Stimulated activated CD8-positive, alpha-beta memory T cell treated with anti-CD3 and anti-CD28 coated beads, Interleukin-4, amount 100 ng/mL, for 24 hours (primary cell): ENCODE data around the gene USP21.

Experiments used
- DNase-seq: peaks from one replicate; pipeline ENCODE4 v3.0.0-alpha.2; 2020; ENCODE audit warnings: low read depth

The USP21 gene

GRCh38 chr1:161193561-161194235 is 34.4 kb downstream of the USP21 start:
- no peak for DNase-seq

GRCh38 chr1:161195171-161195570 is 35.9 kb downstream of the USP21 start:
- DNase-seq = no peak

DNA sequence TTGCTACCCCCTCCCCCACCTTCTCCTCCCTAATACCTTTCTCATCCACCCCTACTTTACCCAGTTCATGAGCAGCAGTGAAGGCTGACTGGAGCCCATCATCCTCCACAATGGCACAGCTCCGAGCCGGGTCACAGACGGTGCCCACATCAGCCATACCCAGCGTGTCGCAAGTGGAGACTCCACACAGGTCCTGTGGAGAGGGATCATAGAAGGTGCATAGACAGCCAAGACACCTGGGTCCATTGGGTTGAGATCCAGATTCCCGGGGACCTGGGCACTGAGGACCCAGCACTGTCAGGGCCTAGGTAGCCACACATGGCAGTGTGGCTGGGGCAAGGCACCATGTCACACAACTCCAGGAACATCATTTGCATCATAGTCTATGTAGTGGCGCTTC is 36.8 kb downstream of the USP21 start:
- DNase-seq = no peak

DNA sequence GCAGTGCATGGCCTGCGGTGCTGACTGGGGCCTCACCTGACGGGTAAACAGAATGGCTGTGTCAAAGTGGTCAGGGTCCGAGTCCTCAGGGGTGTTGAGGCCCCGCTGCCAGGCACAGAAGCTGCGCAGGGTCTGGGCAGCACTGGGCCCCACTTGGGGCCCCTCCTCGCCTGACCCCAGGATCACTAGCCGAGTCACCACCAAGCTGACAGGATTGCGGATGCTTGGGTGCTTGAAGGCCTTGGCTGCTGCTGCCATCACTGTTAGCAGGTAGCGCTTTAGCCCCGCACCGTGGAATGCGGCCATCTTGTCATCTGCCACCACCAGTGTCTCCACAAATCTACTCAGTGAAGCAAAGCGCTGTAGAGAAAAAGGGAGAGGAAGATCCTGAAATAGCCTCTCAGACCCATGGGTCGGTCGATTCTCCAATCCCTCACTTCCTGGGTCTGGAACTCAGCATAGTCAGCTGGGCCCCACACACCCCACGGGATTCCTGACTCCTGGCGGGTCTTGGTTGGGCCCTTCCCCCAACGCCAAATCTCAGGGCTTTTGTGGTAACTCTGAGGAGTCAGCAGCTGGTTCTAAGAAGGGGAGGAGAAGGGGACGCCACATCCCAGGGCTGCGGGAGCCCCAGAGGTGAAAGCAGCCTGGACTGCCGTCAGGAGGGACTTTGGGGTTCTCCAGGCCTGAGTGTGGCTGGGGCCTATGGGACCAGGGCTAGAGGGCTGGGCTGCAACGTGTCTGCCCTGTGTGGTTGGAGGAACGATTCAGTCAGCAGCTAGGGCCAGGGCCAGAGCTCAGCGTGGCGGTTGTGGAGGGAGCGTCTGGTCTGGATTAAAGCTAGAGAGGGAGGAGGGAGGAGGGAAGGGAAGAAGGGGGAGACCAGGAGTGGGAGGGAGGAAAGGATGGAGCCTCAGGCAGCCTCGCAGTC is 37.5 kb downstream of the USP21 start:
- no peak for DNase-seq

- no peak for DNase-seq
Observed at GRCh38 chr1:161197560-161198193, 38.4 kb downstream of the USP21 start.

GRCh38 chr1:161198194-161198896 is 39.0 kb downstream of the USP21 start:
- no peak for DNase-seq

DNA sequence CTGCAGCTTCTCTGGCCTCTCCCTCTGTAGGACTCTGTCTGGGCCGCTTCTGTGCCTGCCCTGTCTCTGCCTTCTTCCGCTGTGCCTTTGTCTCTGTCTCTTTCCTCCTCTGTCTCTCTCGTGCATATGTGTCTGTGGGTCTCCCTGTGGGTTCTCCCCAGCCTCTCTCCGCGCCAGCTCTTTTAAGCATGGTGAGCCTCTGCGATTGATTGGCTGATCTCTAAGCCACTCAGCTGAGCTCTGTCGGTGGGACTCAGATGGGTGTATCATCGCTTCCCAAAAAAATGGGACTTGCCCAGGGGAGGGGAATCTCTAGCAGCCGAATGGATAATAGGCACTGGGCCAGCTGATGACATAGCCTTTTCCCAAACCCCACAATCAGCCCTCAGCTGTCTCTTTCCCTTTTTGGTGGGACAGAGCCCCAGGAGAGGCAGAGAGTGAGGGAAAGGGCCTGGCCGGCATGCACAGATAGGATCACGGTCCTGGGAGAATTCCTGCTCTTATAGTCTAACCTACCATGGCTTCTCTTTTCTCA is 39.7 kb downstream of the USP21 start, which contains the start of gene ADAMTS4:
TSS of gene ADAMTS4 (minus strand) at position 158 of the 535 bp plus-strand sequence. CDS start 427 bp downstream, outside the sequence.
- no peak for DNase-seq

GRCh38 chr1:161199506-161200139 is 40.3 kb downstream of the USP21 start:
- DNase-seq = no peak

GRCh38 chr1:161200421-161200991 is 41.2 kb downstream of the USP21 start:
- DNase-seq = no peak

DNA sequence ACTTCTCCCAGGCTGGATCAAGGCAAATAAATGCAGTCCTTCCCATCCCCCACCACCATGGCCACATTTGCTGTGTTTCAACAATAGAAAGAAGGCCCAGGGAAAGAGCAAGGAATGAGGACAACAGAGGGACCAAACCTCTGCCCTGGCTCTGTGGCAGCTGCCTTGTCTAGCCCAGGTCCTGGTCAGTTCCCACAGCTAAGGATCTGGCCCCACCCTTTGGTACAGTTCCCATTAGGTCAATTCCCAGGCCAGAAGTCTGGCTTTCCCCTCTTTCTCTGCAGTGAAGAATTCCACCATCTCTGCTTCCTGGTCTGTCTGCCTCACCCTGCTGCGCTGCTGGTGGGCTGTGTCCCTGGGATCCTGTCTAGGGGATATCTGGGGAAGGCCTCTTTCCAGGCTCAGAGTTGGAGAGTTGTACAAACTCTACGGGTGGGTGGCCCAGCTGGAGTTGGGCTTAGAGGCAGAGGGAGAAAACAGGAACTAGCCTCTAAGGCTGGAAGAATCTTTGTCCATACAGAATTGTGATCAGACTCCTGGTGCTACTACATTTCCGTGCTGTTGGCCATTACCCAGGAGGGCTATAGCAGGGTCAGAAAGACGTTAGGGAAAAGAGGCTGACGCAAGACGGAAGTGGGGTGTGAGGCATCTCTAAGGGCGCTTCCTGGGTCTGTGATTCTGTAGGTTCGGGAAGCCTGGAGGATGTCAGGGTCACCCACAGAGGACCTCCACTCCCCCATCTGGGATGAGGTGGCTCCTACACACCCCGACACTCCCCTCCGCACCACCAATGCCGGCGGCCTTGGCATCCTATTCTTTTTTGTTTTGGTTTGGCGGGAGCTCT is 41.9 kb downstream of the USP21 start:
- no peak for DNase-seq

GRCh38 chr1:161201836-161202712 is 42.8 kb downstream of the USP21 start, which contains the start of gene NDUFS2:
TSS of gene NDUFS2 (plus strand) at chr1:161202367. CDS start at chr1:161202386, 19 bp downstream.
- DNase-seq = peak; percentile 93

GRCh38 chr1:161206411-161207140 is 47.3 kb downstream of the USP21 start:
- DNase-seq = no peak

DNA sequence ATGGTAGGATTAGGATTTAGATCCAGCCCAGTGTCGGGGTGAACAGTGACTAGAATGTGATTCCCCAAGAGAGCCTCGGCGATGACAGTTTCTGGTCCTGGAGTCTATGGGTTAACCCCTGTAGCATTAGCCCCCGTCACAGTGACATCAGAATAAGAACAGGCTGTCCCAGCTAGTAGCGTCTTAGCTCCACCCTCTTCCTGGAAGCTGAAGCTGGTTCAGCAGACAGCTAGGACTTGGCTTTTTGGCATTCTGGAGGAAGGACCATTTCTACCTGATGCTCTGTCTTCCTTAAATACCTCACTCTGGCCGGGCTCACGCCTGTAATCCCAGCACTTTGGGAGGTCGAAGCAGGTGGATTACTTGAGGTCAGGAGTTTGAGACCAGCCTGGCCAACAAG is 47.9 kb downstream of the USP21 start:
- DNase-seq = no peak

DNA sequence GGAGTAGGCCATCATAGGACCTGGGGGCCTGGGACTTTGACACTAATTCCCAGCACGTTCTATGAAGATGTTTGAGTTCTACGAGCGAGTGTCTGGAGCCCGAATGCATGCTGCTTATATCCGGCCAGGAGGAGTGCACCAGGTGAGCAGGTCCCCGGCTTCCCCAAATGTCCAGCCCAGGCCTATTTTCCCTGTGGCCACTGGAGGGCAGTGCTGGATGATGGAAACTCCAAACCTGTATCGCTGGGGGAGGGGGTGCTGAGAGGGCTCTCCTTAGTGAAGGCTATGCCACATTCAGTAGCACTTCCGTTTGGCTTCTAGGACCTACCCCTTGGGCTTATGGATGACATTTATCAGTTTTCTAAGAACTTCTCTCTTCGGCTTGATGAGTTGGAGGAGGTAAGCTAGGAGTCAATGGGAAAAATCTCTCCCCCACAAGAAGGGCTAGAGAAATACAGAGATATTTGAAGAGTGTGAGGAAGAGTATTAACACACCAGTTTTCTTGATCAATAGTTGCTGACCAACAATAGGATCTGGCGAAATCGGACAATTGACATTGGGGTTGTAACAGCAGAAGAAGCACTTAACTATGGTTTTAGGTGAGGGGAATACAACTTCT is 50.6 kb downstream of the USP21 start:
- DNase-seq = peak; percentile 62

DNA sequence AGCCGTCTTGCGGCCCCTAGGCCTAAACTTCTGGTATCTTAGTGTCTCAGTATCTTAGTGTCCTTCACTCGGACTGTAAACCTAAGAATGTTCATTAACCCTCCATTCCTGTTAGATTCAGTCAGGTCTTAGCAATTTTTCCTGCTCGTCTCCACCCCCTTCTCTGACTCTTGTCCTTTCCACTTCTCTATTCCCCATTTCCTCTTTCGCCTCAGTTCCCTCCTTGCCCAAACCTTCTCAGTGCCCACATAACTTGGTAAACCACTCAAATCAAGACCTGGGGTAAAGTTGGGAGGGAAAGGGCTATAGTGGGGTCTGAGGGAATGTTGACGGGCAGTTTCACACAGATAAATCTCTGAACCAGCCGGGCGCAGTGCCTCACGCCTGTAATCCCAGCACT is 55.1 kb downstream of the USP21 start:
- no peak for DNase-seq

- DNase-seq = no peak
Observed at GRCh38 chr1:161215076-161215475, 55.8 kb downstream of the USP21 start, which contains the start of gene FCER1G. TSS of gene FCER1G (plus strand) at chr1:161215295. CDS start at chr1:161215322, 27 bp downstream.
